OCI-LY3 (cell line): ENCODE data around the gene WASF2.
"Not testable (repeated sequence)": the region's sequence is repeated elsewhere in the genome, so short reads cannot be mapped to it uniquely, and the experiment has no call there.

Experiments
- H2AFZ ChIP-seq: fragments of 200-600, 300-600 bp; shearing (Covaris generic); 2 replicates; pipeline ENCODE4 v1.6.0; 2014; ENCODE audit warnings: antibody characterized with exemption, low read depth, low read length
- H3K27ac ChIP-seq: fragments of 200-600, 300-600 bp; sonication (generic); 2 replicates; pipeline ENCODE4 v1.5.1; 2014; ENCODE audit warnings: mild to moderate bottlenecking, low read length, moderate library complexity, mixed read lengths
- H3K27me3 ChIP-seq: fragments of 200-600, 300-600 bp; sonication (generic); 2 replicates; pipeline ENCODE4 v1.6.1; 2014; ENCODE audit warnings: low read depth, low read length, mixed read lengths
- H3K36me3 ChIP-seq: fragments of 200-600, 300-600 bp; sonication (generic); replicated peaks from 2 replicates; pipeline ENCODE3; 2014; ENCODE audit warnings: low read depth, low read length, mixed read lengths
- H3K4me1 ChIP-seq: fragments of 300-600, 200-600 bp; sonication (generic); 2 replicates; pipeline ENCODE4 v1.6.1; 2014; ENCODE audit warnings: low read length, mixed read lengths
- H3K4me2 ChIP-seq: fragments of 200-600, 300-600 bp; sonication (generic); 2 replicates; pipeline ENCODE4 v1.6.1; 2014; ENCODE audit warnings: low read length, mixed read lengths
- H3K4me3 ChIP-seq: fragments of 300-600, 200-600 bp; sonication (generic); 2 replicates; pipeline ENCODE4 v1.5.1; 2014; ENCODE audit warnings: antibody characterized with exemption, mild to moderate bottlenecking, low read length, moderate library complexity
- H3K79me2 ChIP-seq: fragments of 300-600, 200-600 bp; shearing (Covaris generic); 2 replicates; pipeline ENCODE4 v1.6.1; 2014; ENCODE audit warnings: mild to moderate bottlenecking, low read length, mixed read lengths
- H3K9ac ChIP-seq: fragments of 300-600, 200-600 bp; shearing (Covaris generic); 2 replicates; pipeline ENCODE4 v1.6.0; 2014; ENCODE audit warnings: mild to moderate bottlenecking, low read length, moderate library complexity
- H3K9me3 ChIP-seq: fragments of 200-600, 300-600 bp; shearing (Covaris generic); 2 replicates; pipeline ENCODE4 v1.6.1; 2014; ENCODE audit warnings: low read length, mixed read lengths; ENCODE audit not compliant: insufficient read depth
- H4K20me1 ChIP-seq: fragments of 200-600, 300-600 bp; sonication (generic); 2 replicates; pipeline ENCODE4 v1.6.1; 2016; ENCODE audit warnings: low read length, mixed read lengths; ENCODE audit not compliant: insufficient read depth
- CTCF ChIP-seq: fragments of 200-600, 300-600 bp; sonication (generic); IDR thresholded peaks from 2 replicates; pipeline ENCODE4 v1.5.1; 2014; ENCODE audit warnings: antibody characterized with exemption, low read length, low read depth
- EZH2phosphoT487 ChIP-seq: fragments of 200-600 bp; shearing (Covaris generic); IDR thresholded peaks from 2 replicates; pipeline ENCODE4 v1.6.1; 2018; ENCODE audit warnings: antibody characterized with exemption, mixed run types, low read depth

The WASF2 gene

GRCh38 chr1:27504588-27505419, 14.8 kb upstream of the WASF2 start:
- Histone ChIP-seq H3K9me3 (no peaks in the 10 kb centered on the region), H3K4me1 (no peaks in the 10 kb centered on the region), H3K79me2 (no peaks in the 10 kb centered on the region), H3K27ac (no peak overlapping the region), H2AFZ (no peak overlapping the region), H3K4me3 (no peak overlapping the region), H3K27me3 (no peaks in the 10 kb centered on the region), H4K20me1 (no peaks in the 10 kb centered on the region), H3K36me3 (no peaks in the 10 kb centered on the region), H3K9ac (no peak overlapping the region), H3K4me2 (no peak overlapping the region)
- TF ChIP-seq CTCF, result no peak
- TF ChIP-seq EZH2phosphoT487, result no peak

- no peak overlapping the region for H3K4me2 ChIP-seq
- H3K4me1 ChIP-seq, result no peaks in the 10 kb centered on the region
- H3K36me3 ChIP-seq, result no peaks in the 10 kb centered on the region
- no peak overlapping the region for H2AFZ ChIP-seq
- H3K79me2 ChIP-seq, result no peaks in the 10 kb centered on the region
- TF ChIP-seq CTCF (no peak), EZH2phosphoT487 (no peak)
- no peaks in the 10 kb centered on the region for H4K20me1 ChIP-seq
- no peaks in the 10 kb centered on the region for H3K27me3 ChIP-seq
- H3K4me3 ChIP-seq, result no peak overlapping the region
- H3K9me3 ChIP-seq, result no peaks in the 10 kb centered on the region
- no peak overlapping the region for H3K9ac ChIP-seq
- no peak overlapping the region for H3K27ac ChIP-seq
These were observed 14.0 kb upstream of the WASF2 start for GRCh38 chr1:27503844-27504587.

- Histone ChIP-seq H4K20me1 (no peaks in the 10 kb centered on the region), H3K4me1 (no peaks in the 10 kb centered on the region), H3K27ac (no peak overlapping the region), H3K36me3 (no peaks in the 10 kb centered on the region), H2AFZ (no peak overlapping the region), H3K27me3 (no peaks in the 10 kb centered on the region), H3K9me3 (no peaks in the 10 kb centered on the region), H3K79me2 (no peaks in the 10 kb centered on the region), H3K4me2 (no peak overlapping the region), H3K9ac (no peak overlapping the region), H3K4me3 (no peak overlapping the region)
- TF ChIP-seq CTCF (no peak), EZH2phosphoT487 (no peak)
These were observed 13.1 kb upstream of the WASF2 start for GRCh38 chr1:27503033-27503432.

- H3K4me3 ChIP-seq, H3K79me2 ChIP-seq, H3K9me3 ChIP-seq, H3K27me3 ChIP-seq, H3K27ac ChIP-seq, H4K20me1 ChIP-seq, H3K4me2 ChIP-seq, H3K4me1 ChIP-seq, H3K36me3 ChIP-seq, H2AFZ ChIP-seq, H3K9ac ChIP-seq: not testable (repeated sequence)
These were observed 11.2 kb upstream of the WASF2 start for GRCh38 chr1:27501159-27501558.
